ENCODE results near the gene ZNF292. TPM values are rescaled to one million over a fixed set of nuclear protein-coding genes. Genes with fewer than 3 reads are reported as not detected.
A peak's percentile ranks its signal among the peaks of the same experiment; 100 is the strongest.

ZNF292 gene
- total RNA-seq, 1 donor from 2014 or later: 34.6 TPM

GRCh38 chr6:87199787-87200186, 44.4 kb downstream of the ZNF292 start:
- DNase-seq (ENCODE audit: low spot score): no peak
- no peaks in the 10 kb centered on the region for H3K9me3 Mint-ChIP-seq (ENCODE audit: low read depth)
- no peaks in the 10 kb centered on the region for H3K27me3 Mint-ChIP-seq (ENCODE audit: low read depth)
- no peak overlapping the region for H3K27ac Mint-ChIP-seq (ENCODE audit: unreplicated experiment)
- peaks cover 26% of the 10 kb centered on the region for H3K4me1 Mint-ChIP-seq (ENCODE audit: low read depth)
- no peaks in the 10 kb centered on the region for H3K36me3 Mint-ChIP-seq (ENCODE audit: low read depth)
- H3K4me3 Mint-ChIP-seq (ENCODE audit: unreplicated experiment): no peak overlapping the region
- TF ChIP-seq, protein P1, sequence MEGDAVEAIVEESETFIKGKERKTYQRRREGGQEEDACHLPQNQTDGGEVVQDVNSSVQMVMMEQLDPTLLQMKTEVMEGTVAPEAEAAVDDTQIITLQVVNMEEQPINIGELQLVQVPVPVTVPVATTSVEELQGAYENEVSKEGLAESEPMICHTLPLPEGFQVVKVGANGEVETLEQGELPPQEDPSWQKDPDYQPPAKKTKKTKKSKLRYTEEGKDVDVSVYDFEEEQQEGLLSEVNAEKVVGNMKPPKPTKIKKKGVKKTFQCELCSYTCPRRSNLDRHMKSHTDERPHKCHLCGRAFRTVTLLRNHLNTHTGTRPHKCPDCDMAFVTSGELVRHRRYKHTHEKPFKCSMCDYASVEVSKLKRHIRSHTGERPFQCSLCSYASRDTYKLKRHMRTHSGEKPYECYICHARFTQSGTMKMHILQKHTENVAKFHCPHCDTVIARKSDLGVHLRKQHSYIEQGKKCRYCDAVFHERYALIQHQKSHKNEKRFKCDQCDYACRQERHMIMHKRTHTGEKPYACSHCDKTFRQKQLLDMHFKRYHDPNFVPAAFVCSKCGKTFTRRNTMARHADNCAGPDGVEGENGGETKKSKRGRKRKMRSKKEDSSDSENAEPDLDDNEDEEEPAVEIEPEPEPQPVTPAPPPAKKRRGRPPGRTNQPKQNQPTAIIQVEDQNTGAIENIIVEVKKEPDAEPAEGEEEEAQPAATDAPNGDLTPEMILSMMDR (IDR thresholded peaks at IDR 0.05): no peak

DNA sequence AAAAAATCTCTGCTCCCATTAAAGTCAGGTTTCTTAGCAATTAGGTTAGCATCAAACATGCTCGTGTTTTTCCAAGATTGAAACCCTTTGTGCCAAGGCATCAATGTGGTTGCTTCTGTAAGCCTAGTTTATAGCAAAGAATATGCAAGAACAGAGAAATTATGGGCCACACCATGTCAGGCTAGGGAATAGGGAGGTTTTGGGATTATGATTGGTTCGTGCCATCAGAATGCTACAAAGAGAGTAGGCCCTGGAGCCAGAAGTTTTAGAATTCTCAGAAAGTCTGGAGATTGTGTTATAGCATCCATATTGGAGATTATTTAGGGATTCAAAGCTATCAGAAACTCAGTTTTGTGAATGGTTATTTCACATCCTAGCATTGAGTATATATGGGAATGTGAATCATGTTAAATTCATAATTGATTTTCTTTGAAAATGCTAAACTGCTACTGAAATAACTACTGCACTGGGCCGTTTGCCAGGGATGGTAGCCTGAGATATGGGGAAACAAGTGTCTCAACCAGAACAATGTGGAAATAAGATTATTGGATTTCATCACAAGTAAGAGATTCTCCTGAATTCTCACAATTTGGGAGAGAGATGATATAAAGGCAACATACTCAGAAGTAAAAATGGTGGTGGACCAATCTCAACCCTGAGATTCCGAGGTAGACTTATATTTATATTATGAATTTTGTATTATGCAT, 45.3 kb downstream of the ZNF292 start:
- no peaks in the 10 kb centered on the region for H3K36me3 Mint-ChIP-seq (ENCODE audit: low read depth)
- TF ChIP-seq, protein P1 (IDR thresholded peaks at IDR 0.05): no peak
- no peaks in the 10 kb centered on the region for H3K9me3 Mint-ChIP-seq (ENCODE audit: low read depth)
- H3K4me1 Mint-ChIP-seq (ENCODE audit: low read depth): peaks cover 26% of the 10 kb centered on the region
- DNase-seq (ENCODE audit: low spot score): no peak
- H3K27me3 Mint-ChIP-seq (ENCODE audit: low read depth): no peaks in the 10 kb centered on the region
- H3K27ac Mint-ChIP-seq (ENCODE audit: unreplicated experiment): no peak overlapping the region
- H3K4me3 Mint-ChIP-seq (ENCODE audit: unreplicated experiment): no peak overlapping the region

- TF ChIP-seq, protein P1 (IDR thresholded peaks at IDR 0.05): no peak
- H3K9me3 Mint-ChIP-seq (ENCODE audit: low read depth): no peaks in the 10 kb centered on the region
- no peak overlapping the region for H3K4me3 Mint-ChIP-seq (ENCODE audit: unreplicated experiment)
- H3K36me3 Mint-ChIP-seq (ENCODE audit: low read depth): peaks cover 3% of the 10 kb centered on the region
- no peak for DNase-seq (ENCODE audit: low spot score)
- H3K27me3 Mint-ChIP-seq (ENCODE audit: low read depth): no peaks in the 10 kb centered on the region
- H3K27ac Mint-ChIP-seq (ENCODE audit: unreplicated experiment): peak overlapping the region; percentile 32
- peaks cover 28% of the 10 kb centered on the region for H3K4me1 Mint-ChIP-seq (ENCODE audit: low read depth)
These were observed 48.2 kb downstream of the ZNF292 start for GRCh38 chr6:87203448-87204023.

GRCh38 chr6:87209812-87210211, 54.4 kb downstream of the ZNF292 start:
- H3K27me3 Mint-ChIP-seq (ENCODE audit: low read depth): no peaks in the 10 kb centered on the region
- TF ChIP-seq, protein P1 (IDR thresholded peaks at IDR 0.05): no peak
- no peak for DNase-seq (ENCODE audit: low spot score)
- no peak overlapping the region for H3K27ac Mint-ChIP-seq (ENCODE audit: unreplicated experiment)
- no peak overlapping the region for H3K4me3 Mint-ChIP-seq (ENCODE audit: unreplicated experiment)
- H3K9me3 Mint-ChIP-seq (ENCODE audit: low read depth): no peaks in the 10 kb centered on the region
- H3K36me3 Mint-ChIP-seq (ENCODE audit: low read depth): peaks cover 3% of the 10 kb centered on the region
- peaks cover 15% of the 10 kb centered on the region for H3K4me1 Mint-ChIP-seq (ENCODE audit: low read depth)

GRCh38 chr6:87210979-87211378, 55.6 kb downstream of the ZNF292 start:
- H3K27me3 Mint-ChIP-seq (ENCODE audit: low read depth): no peaks in the 10 kb centered on the region
- peaks cover 15% of the 10 kb centered on the region for H3K4me1 Mint-ChIP-seq (ENCODE audit: low read depth)
- no peaks in the 10 kb centered on the region for H3K9me3 Mint-ChIP-seq (ENCODE audit: low read depth)
- H3K36me3 Mint-ChIP-seq (ENCODE audit: low read depth): peaks cover 3% of the 10 kb centered on the region
- no peak for DNase-seq (ENCODE audit: low spot score)
- no peak overlapping the region for H3K27ac Mint-ChIP-seq (ENCODE audit: unreplicated experiment)
- no peak overlapping the region for H3K4me3 Mint-ChIP-seq (ENCODE audit: unreplicated experiment)
- TF ChIP-seq, protein P1 (IDR thresholded peaks at IDR 0.05): no peak

Data from chondrocyte (in vitro differentiated cells).